H1 (cell line): ENCODE data around the gene MBNL1. TPM values are rescaled to one million over a fixed set of nuclear protein-coding genes. Genes with fewer than 3 reads are reported as not detected.

Experiments used
- CTCF ChIA-PET: fragments of 300-600 bp; sonication (Branson Sonifier 250); formaldehyde crosslinking; loops from one replicate; lab custom pipeline; 2021; ENCODE audit not compliant: partially characterized antibody; lab: Charles Lee
- POLR2A ChIA-PET: fragments of 300-600 bp; sonication (Branson Sonifier 250); formaldehyde crosslinking; loops from one replicate; lab custom pipeline; 2021; ENCODE audit warnings: inconsistent platforms; ENCODE audit not compliant: partially characterized antibody; lab: Charles Lee
- DNase-seq, 2 experiments: peaks; one replicate each; pipeline versions ENCODE4 v3.0.0 to v3.0.0-alpha.2; 2010 to 2022; ENCODE audit warnings: low spot score in 2 of 2, low read depth in 1 of 2, mixed read lengths in 1 of 2
- FAIRE-seq: peaks from 2 replicates; lab custom pipeline; 2011; peaks lifted over from hg19 to GRCh38; lab: Jason Lieb, UNC
- H2AFZ ChIP-seq: 2 replicates; pipeline ENCODE4 v1.8.1; 2012; ENCODE audit warnings: low read length, inconsistent platforms
- H2AK5ac ChIP-seq: 2 replicates; pipeline ENCODE4 v1.6.1; 2013; ENCODE audit warnings: low read depth, low read length
- H2BK120ac ChIP-seq: replicated peaks from 2 replicates; pipeline ENCODE3; 2013; ENCODE audit warnings: low read depth, low read length, inconsistent platforms
- H2BK12ac ChIP-seq: 2 replicates; pipeline ENCODE4 v1.6.1; 2013; ENCODE audit warnings: low read depth, low read length
- H2BK15ac ChIP-seq: 2 replicates; pipeline ENCODE4 v1.6.1; 2013; ENCODE audit warnings: low read length
- H2BK20ac ChIP-seq: 2 replicates; pipeline ENCODE4 v1.6.1; 2013; ENCODE audit warnings: low read length
- H2BK5ac ChIP-seq: 2 replicates; pipeline ENCODE4 v1.6.1; 2013; ENCODE audit warnings: low read depth, low read length
- H3K14ac ChIP-seq: 2 replicates; pipeline ENCODE4 v1.6.1; 2013; ENCODE audit warnings: inconsistent platforms; ENCODE audit not compliant: insufficient read length
- H3K18ac ChIP-seq: 2 replicates; pipeline ENCODE4 v1.6.1; 2013; ENCODE audit warnings: low read length; ENCODE audit errors: extremely low read depth
- H3K23ac ChIP-seq: 2 replicates; pipeline ENCODE4 v1.6.1; 2013; ENCODE audit warnings: inconsistent platforms; ENCODE audit not compliant: insufficient read length
- H3K23me2 ChIP-seq: 2 replicates; pipeline ENCODE4 v1.6.1; 2013; ENCODE audit warnings: low read depth, low read length
- H3K27ac ChIP-seq: 2 replicates; pipeline ENCODE4 v1.6.1; 2011; ENCODE audit warnings: low read depth, low read length, inconsistent platforms
- H3K27me3 ChIP-seq, 4 experiments: replicated peaks in 1 of 4; 1 replicate in 1 of 4; 2 replicates in 3 of 4; pipeline versions ENCODE4 v1.6.1 to v1.8.1; 2011 to 2013; ENCODE audit warnings: low read length in 3 of 4, mild to moderate bottlenecking in 3 of 4, inconsistent platforms in 2 of 4, mixed read lengths in 2 of 4, moderate library complexity in 1 of 4; ENCODE audit not compliant: control insufficient read depth in 3 of 4, insufficient read depth in 3 of 4; ENCODE audit errors: extremely low read depth in 1 of 4
- H3K36me3 ChIP-seq, 4 experiments: 2 replicates each; pipeline versions ENCODE4 v1.6.1 to v1.8.1; 2011 to 2013; ENCODE audit warnings: mild to moderate bottlenecking in 4 of 4, low read length in 3 of 4, moderate library complexity in 2 of 4, control low read depth in 1 of 4, inconsistent platforms in 1 of 4; ENCODE audit not compliant: insufficient read depth in 4 of 4, control insufficient read depth in 2 of 4
- H3K4ac ChIP-seq: replicated peaks from 2 replicates; pipeline ENCODE3; 2013; ENCODE audit warnings: low read length, low read depth, mixed read lengths, inconsistent platforms; ENCODE audit not compliant: insufficient read length
- H3K4me1 ChIP-seq, 4 experiments: replicated peaks in 1 of 4; 1 replicate in 1 of 4; 2 replicates in 3 of 4; pipeline versions ENCODE4 v1.6.1 to v1.8.1; 2011 to 2013; ENCODE audit warnings: low read length in 3 of 4, inconsistent platforms in 2 of 4, mixed read lengths in 1 of 4; ENCODE audit not compliant: insufficient read depth in 4 of 4, control insufficient read depth in 3 of 4
- H3K4me2 ChIP-seq, 2 experiments: 2 replicates each; pipeline versions ENCODE4 v1.6.1 to v1.8.1; 2011 to 2013; ENCODE audit warnings: low read depth in 2 of 2, low read length in 2 of 2, control low read depth in 1 of 2, inconsistent platforms in 1 of 2, mild to moderate bottlenecking in 1 of 2; ENCODE audit not compliant: insufficient read depth in 1 of 2
- H3K4me3 ChIP-seq, 4 experiments: fragments of 200-600, 300-600 bp in 1 of 4; sonication (generic), shearing (Covaris generic), sonication (Bioruptor Twin) in 1 of 4; 2 replicates each; pipeline versions ENCODE4 v1.5.1 to v1.8.1; 2011 to 2016; ENCODE audit warnings: low read length in 4 of 4, low read depth in 3 of 4, control low read depth in 2 of 4, inconsistent platforms in 2 of 4, mild to moderate bottlenecking in 2 of 4, mixed read lengths in 1 of 4, moderate library complexity in 1 of 4; ENCODE audit not compliant: insufficient read depth in 2 of 4; ENCODE audit errors: extremely low read depth in 1 of 4
- H3K56ac ChIP-seq: replicated peaks from 2 replicates; pipeline ENCODE3; 2013; ENCODE audit warnings: low read depth, mild to moderate bottlenecking, mixed read lengths, low read length, inconsistent platforms; ENCODE audit not compliant: insufficient read length
- H3K79me1 ChIP-seq: 2 replicates; pipeline ENCODE4 v1.6.1; 2013; ENCODE audit warnings: low read depth, low read length, control low read depth
- H3K79me2 ChIP-seq, 2 experiments: 2 replicates each; pipeline versions ENCODE4 v1.6.1 to v1.8.1; 2012 to 2013; ENCODE audit warnings: low read length in 2 of 2, mild to moderate bottlenecking in 2 of 2, inconsistent platforms in 1 of 2; ENCODE audit not compliant: insufficient read depth in 2 of 2, control insufficient read depth in 1 of 2
- H3K9ac ChIP-seq, 4 experiments: replicated peaks in 1 of 4; 1 replicate in 1 of 4; 2 replicates in 3 of 4; pipeline versions ENCODE4 v1.6.1 to v1.8.1; 2011 to 2013; ENCODE audit warnings: low read depth in 3 of 4, low read length in 3 of 4, control low read depth in 2 of 4, mild to moderate bottlenecking in 2 of 4, moderate library complexity in 2 of 4, inconsistent platforms in 1 of 4; ENCODE audit errors: extremely low read depth in 1 of 4
- H3K9me3 ChIP-seq, 2 experiments: 2 replicates each; pipeline versions ENCODE4 v1.6.1 to v1.8.1; 2012 to 2013; ENCODE audit warnings: mild to moderate bottlenecking in 2 of 2, moderate library complexity in 2 of 2, control low read depth in 1 of 2, inconsistent platforms in 1 of 2, low read depth in 1 of 2, low read length in 1 of 2, mixed read lengths in 1 of 2; ENCODE audit not compliant: insufficient read depth in 2 of 2
- H4K20me1 ChIP-seq, 2 experiments: replicated peaks in 1 of 2; 2 replicates each; pipeline versions ENCODE3 to v1.8.1; 2011 to 2013; ENCODE audit warnings: inconsistent platforms in 2 of 2, low read length in 2 of 2, mild to moderate bottlenecking in 1 of 2; ENCODE audit not compliant: insufficient read depth in 2 of 2, control insufficient read depth in 1 of 2
- H4K5ac ChIP-seq: 2 replicates; pipeline ENCODE4 v1.6.1; 2013; ENCODE audit warnings: low read length, low read depth, mixed read lengths, inconsistent platforms; ENCODE audit not compliant: insufficient read length
- H4K8ac ChIP-seq: 2 replicates; pipeline ENCODE4 v1.8.0; 2013; ENCODE audit warnings: mild to moderate bottlenecking, moderate library complexity, low read length, inconsistent platforms; ENCODE audit not compliant: insufficient read depth; ENCODE audit errors: extremely low read depth
- H4K91ac ChIP-seq: replicated peaks from 2 replicates; pipeline ENCODE3; 2013; ENCODE audit warnings: low read length, mixed read lengths, inconsistent platforms; ENCODE audit not compliant: insufficient read length
- HDAC2 ChIP-seq, 2 experiments: fragments of 300-600 bp in 1 of 2; sonication (generic) in 1 of 2; IDR thresholded peaks; 2 replicates each; pipeline ENCODE4 v1.6.1; 2011 to 2012; ENCODE audit warnings: low read depth in 2 of 2, low read length in 2 of 2, mild to moderate bottlenecking in 2 of 2, moderate library complexity in 2 of 2, borderline replicate concordance in 1 of 2, inconsistent platforms in 1 of 2
- HDAC6 ChIP-seq: IDR thresholded peaks from one replicate; pipeline ENCODE4 v1.7.1; 2012; ENCODE audit warnings: low read depth, mild to moderate bottlenecking, inconsistent platforms, low read length, moderate library complexity
- POLR2AphosphoS5 ChIP-seq: IDR thresholded peaks from 2 replicates; pipeline ENCODE4 v1.6.1; 2011; ENCODE audit warnings: low read depth, low read length
- RBBP5 ChIP-seq: IDR thresholded peaks from 2 replicates; pipeline ENCODE4 v1.7.1; 2012; ENCODE audit warnings: low read depth, mild to moderate bottlenecking, inconsistent platforms, low read length, moderate library complexity, borderline replicate concordance
- TAF7 ChIP-seq: optimal IDR thresholded peaks from 2 replicates; pipeline ENCODE3; 2011; ENCODE audit warnings: low read depth, mild to moderate bottlenecking, inconsistent platforms, low read length, moderate library complexity, borderline replicate concordance
- TCF12 ChIP-seq: IDR thresholded peaks from 2 replicates; pipeline ENCODE4 v1.6.1; 2011; ENCODE audit warnings: low read depth, mild to moderate bottlenecking, low read length
- WGBS, 2 experiments: shearing (Covaris generic) in 1 of 2; methylation state at CpG; one replicate each; pipeline versions ENCODE4 v1.1.6 to v1.1.7; 2013 to 2015; ENCODE audit warnings: low lambda C conversion rate in 2 of 2, mixed read lengths in 2 of 2, inconsistent platforms in 1 of 2, low coverage in 1 of 2, missing lambda C conversion rate in 1 of 2; ENCODE audit not compliant: insufficient replicate concordance in 2 of 2, insufficient coverage in 1 of 2, insufficient read length in 1 of 2; ENCODE audit errors: extremely low coverage in 1 of 2, missing lambda C conversion rate in 1 of 2; 5-methylcytosine and 5-hydroxymethylcytosine counted together
- polyA plus RNA-seq, 7 experiments: library from polyadenylated mRNA; depleted of rRNA in 3 of 7; stranded (reverse) in 5 of 7; unstranded in 2 of 7; fragments of >200 nt in 5 of 7; fragments of 200-250 nt in 2 of 7; gene quantifications; 1 replicate in 5 of 7; 2 replicates in 1 of 7; 4 replicates in 1 of 7; pipeline versions ENCODE4 v1.2.1 to v1.2.3, GENCODE V29; 2011 to 2013; ENCODE audit warnings: missing spikeins in 2 of 7, mixed read lengths in 2 of 7
- total RNA-seq: library from RNA; stranded (reverse); fragmentation: NEBNext Ultra II Directional; extraction: Animal tissue kit (Norgen Biotek cat#: 25700); gene quantifications from 2 replicates; pipeline ENCODE4 v1.2.1, GENCODE V29; 2021

The MBNL1 gene
- total and polyA plus RNA-seq, 2 of the 8 experiments (the other 6 are each of a cell fraction or from before 2014, with no cell fraction given), result 5.0 to 16.4 TPM

DNA sequence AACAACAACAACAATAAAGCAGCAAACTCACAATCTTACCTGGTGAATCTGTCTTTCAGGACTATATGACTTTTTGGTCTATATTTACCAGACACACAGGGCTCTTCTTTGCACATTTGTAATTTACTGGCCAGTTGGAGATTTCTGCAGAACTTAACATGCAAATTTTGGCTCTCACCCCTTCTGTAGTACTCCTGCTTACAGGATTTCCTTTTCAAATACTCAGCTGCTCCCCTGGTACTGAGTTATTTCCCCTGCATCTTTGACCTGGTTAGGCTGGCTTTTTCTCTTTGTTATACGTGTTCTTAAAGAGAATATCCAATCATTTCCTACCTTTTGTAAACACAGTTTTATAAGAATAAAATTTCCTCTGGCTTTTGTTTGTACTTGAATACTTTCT is 228.0 kb downstream of the MBNL1 start:
- CTCF ChIA-PET, result interaction anchor here (0.5 to 3.0 kb wide), 6 partner anchors 10 to 77 kb away, joined by 3 to 10 read pairs (median 4); no protein-coding TSS in a partner anchor

More for the DNA sequence above, 228.0 kb downstream of the MBNL1 start:
- FAIRE-seq (peak; percentile 7), DNase-seq (no peak)
- Histone ChIP-seq H4K20me1 (no peaks in the 10 kb centered on the region), H4K91ac (no peak overlapping the region), H3K79me1 (no peaks in the 10 kb centered on the region), H3K14ac (no peak overlapping the region), H3K79me2 (no peaks in the 10 kb centered on the region), H3K9me3 (no peaks in the 10 kb centered on the region), H3K23ac (no peak overlapping the region), H2BK120ac (no peak overlapping the region), H2AFZ (0 out of 2 replicates have a peak overlapping the region, but pooled peaks have one; percentile 11), H3K4me2 (no peak overlapping the region), H3K23me2 (no peaks in the 10 kb centered on the region), H3K4me3 (no peak overlapping the region), H4K5ac (no peak overlapping the region), H3K18ac (no peak overlapping the region), H2BK5ac (no peak overlapping the region), H2BK12ac (no peak overlapping the region), H3K27me3 (no peaks in the 10 kb centered on the region), H3K56ac (no peak overlapping the region), H3K4me1 (peaks cover 0 to 4% (median 2%) of the 10 kb centered on the region in 4 experiments; a peak in 1 of 7 replicates), H3K27ac (no peak overlapping the region), H2AK5ac (no peak overlapping the region), H3K9ac (no peak overlapping the region), H2BK15ac (no peak overlapping the region), H3K36me3 (no peaks in the 10 kb centered on the region), H3K4ac (no peak overlapping the region), H2BK20ac (no peak overlapping the region), H4K8ac (no peak overlapping the region)
- WGBS, 2 experiments, result 22% methylated on average over 1 of the region's 1 CpG; no CpG with 5 or more reads in 1 of the 2 experiments
- TF ChIP-seq POLR2AphosphoS5, result no peak
- no peak for TF ChIP-seq HDAC2 (IDR thresholded peaks at IDR 0.05; ENCODE audit: borderline replicate concordance in 1 of 2, low read depth in 2 of 2, low read length in 2 of 2)
- TF ChIP-seq TAF7, result no peak
- no peak for TF ChIP-seq TCF12
- no peak for TF ChIP-seq HDAC6
- no peak for TF ChIP-seq RBBP5
- POLR2A ChIA-PET, result no interaction called here
